Rectal smooth muscle tissue (tissue), 1 donor: ENCODE measurements around the gene GRIN1.

Source experiments
- H3K27ac ChIP-seq: one replicate; pipeline ENCODE4 v1.7.0; 2013; ENCODE audit warnings: low read depth, low read length, inconsistent platforms
- H3K27me3 ChIP-seq: one replicate; pipeline ENCODE4 v1.7.0; 2013; ENCODE audit warnings: low read length; ENCODE audit not compliant: control insufficient read depth, insufficient read depth
- H3K36me3 ChIP-seq: one replicate; pipeline ENCODE4 v1.7.0; 2013; ENCODE audit warnings: low read length; ENCODE audit not compliant: control insufficient read depth, insufficient read depth
- H3K4me1 ChIP-seq: one replicate; pipeline ENCODE4 v1.7.0; 2013; ENCODE audit warnings: low read length; ENCODE audit not compliant: control insufficient read depth, insufficient read depth
- H3K4me3 ChIP-seq: one replicate; pipeline ENCODE4 v1.7.0; 2013; ENCODE audit warnings: low read length
- H3K9ac ChIP-seq: one replicate; pipeline ENCODE4 v1.7.0; 2013; ENCODE audit warnings: low read length

The GRIN1 gene

DNA sequence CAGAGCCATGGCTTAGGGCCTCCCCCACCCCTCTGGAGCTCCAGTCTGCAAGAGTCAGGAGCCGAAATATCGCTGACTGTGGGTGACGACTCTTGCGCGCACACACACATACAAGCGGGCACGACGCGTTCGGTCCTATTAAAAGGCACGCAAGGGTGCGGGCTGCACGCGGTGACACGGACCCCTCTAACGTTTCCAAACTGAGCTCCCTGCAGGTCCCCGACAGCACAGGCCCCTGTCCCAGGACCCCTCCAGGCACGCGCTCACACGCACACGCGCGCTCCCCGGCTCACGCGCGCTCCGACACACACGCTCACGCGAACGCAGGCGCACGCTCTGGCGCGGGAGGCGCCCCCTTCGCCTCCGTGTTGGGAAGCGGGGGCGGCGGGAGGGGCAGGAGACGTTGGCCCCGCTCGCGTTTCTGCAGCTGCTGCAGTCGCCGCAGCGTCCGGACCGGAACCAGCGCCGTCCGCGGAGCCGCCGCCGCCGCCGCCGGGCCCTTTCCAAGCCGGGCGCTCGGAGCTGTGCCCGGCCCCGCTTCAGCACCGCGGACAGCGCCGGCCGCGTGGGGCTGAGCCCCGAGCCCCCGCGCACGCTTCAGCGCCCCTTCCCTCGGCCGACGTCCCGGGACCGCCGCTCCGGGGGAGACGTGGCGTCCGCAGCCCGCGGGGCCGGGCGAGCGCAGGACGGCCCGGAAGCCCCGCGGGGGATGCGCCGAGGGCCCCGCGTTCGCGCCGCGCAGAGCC lies at the start of gene GRIN1:
Gene GRIN1 (plus strand): TSS at position 433 of the 746 bp plus-strand sequence. CDS start 333 bp downstream, outside the sequence.
- Histone ChIP-seq H3K36me3 (no peaks in the 10 kb centered on the region), H3K4me3 (no peak within 1 kb of the TSS), H3K4me1 (no peaks in the 10 kb centered on the region), H3K27ac (no peak within 1 kb of the TSS), H3K27me3 (peaks cover 40% of the 10 kb centered on the region), H3K9ac (no peak within 1 kb of the TSS)

- no peak overlapping the region for H3K9ac ChIP-seq
- no peak overlapping the region for H3K4me3 ChIP-seq
- peaks cover 6% of the 10 kb centered on the region for H3K36me3 ChIP-seq
These were observed 49.6 kb upstream of the GRIN1 start for GRCh38 chr9:137089232-137089947.

GRCh38 chr9:137095664-137096517 lies 43.1 kb upstream of the GRIN1 start:
- Histone ChIP-seq H3K27ac (no peak overlapping the region), H3K4me1 (no peaks in the 10 kb centered on the region), H3K9ac (no peak overlapping the region), H3K36me3 (peaks cover 27% of the 10 kb centered on the region), H3K27me3 (no peaks in the 10 kb centered on the region), H3K4me3 (no peak overlapping the region)

More at GRCh38 chr9:137089232-137089947, 49.6 kb upstream of the GRIN1 start:
- no peak overlapping the region for H3K27ac ChIP-seq
- peaks cover 4% of the 10 kb centered on the region for H3K4me1 ChIP-seq
- H3K27me3 ChIP-seq = no peaks in the 10 kb centered on the region

GRCh38 chr9:137096785-137097546 lies 42.0 kb upstream of the GRIN1 start:
- Histone ChIP-seq H3K27ac (no peak overlapping the region), H3K27me3 (no peaks in the 10 kb centered on the region), H3K4me1 (no peaks in the 10 kb centered on the region), H3K36me3 (peaks cover 37% of the 10 kb centered on the region), H3K9ac (no peak overlapping the region), H3K4me3 (no peak overlapping the region)

- Histone ChIP-seq H3K27ac (no peak overlapping the region), H3K36me3 (peaks cover 44% of the 10 kb centered on the region), H3K9ac (no peak overlapping the region), H3K27me3 (no peaks in the 10 kb centered on the region), H3K4me3 (no peak overlapping the region), H3K4me1 (no peaks in the 10 kb centered on the region)
These were observed 41.0 kb upstream of the GRIN1 start for GRCh38 chr9:137097761-137098462.

GRCh38 chr9:137099231-137099630 lies 39.7 kb upstream of the GRIN1 start:
- H3K4me1 ChIP-seq = no peaks in the 10 kb centered on the region
- H3K27me3 ChIP-seq = no peaks in the 10 kb centered on the region
- no peak overlapping the region for H3K9ac ChIP-seq
- no peak overlapping the region for H3K4me3 ChIP-seq
- H3K36me3 ChIP-seq = peaks cover 53% of the 10 kb centered on the region
- H3K27ac ChIP-seq = no peak overlapping the region

DNA sequence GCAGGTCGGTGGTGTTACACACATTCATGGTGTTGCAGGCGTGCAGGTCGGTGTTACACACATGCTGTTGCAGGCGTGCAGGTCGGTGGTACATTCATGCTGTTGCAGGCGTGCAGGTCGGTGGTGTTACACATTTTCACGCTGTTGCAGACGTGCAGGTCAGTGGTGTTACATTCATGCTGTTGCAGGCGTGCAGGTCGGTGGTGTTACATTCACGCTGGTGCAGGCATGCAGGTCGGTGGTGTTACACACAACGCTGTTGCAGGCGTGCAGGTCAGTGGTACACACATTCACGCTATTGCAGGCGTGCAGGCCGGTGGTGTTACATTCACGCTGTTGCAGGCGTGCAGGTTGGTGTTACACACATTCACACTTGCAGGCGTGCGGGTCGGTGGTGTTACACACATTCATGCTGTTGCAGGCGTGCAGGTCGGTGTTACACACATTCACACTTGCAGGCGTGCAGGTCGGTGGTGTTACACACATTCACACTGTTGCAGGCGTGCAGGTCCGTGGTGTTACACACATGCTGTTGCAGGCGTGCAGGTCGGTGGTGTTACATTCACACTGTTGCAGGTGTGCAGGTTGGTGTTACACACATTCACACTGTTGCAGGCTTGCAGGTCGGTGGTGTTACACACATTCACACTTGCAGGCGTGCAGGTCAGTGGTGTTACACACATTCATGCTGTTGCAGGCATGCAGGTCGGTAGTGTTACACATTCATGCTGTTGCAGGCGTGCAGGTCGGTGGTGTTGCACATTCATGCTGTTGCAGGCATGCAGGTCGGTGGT lies 35.6 kb upstream of the GRIN1 start:
- Histone ChIP-seq H3K4me1 (no peaks in the 10 kb centered on the region), H3K36me3 (peaks cover 62% of the 10 kb centered on the region), H3K27ac (no peak overlapping the region), H3K9ac (no peak overlapping the region), H3K4me3 (no peak overlapping the region), H3K27me3 (no peaks in the 10 kb centered on the region)

DNA sequence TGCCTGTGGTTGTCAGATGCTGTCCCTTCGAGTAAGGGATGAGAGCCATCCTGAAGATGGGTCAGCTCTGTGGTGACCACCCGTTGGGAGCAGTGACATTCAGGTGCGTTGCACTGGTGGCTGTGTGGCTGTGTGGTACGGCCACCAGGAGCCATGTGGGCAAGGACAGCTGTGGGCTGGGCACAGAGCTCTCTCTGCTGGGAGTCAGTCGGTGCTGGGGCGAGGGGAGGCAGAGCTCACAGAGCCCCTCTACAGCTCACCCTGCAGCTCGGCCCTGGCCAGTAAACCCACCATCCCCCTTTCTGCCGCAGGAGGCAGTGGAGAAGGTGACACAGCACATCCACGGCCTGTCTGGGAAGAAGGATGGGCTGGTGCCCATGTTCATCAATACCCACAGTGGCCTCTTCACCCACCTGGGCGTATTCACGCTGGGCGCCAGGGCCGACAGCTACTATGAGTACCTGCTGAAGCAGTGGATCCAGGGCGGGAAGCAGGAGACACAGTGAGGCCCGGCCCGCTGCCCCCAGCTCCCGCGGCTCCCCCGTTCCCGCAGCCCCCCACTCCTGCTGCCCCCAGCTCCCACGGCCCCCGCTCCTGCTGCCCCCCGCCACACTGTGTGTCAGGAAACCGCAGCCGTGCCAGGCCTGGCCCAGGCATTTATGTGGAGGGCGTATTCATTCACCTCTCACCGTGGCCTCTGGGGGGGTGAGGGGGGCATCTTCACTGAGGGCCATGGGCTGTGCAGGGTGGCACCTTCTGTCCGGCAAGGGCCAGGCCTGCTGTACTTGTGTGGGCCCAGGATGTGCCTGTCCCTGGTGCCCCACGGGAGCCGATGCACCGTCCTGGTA lies 32.9 kb upstream of the GRIN1 start:
- H3K9ac ChIP-seq = no peak overlapping the region
- no peaks in the 10 kb centered on the region for H3K4me1 ChIP-seq
- no peak overlapping the region for H3K27ac ChIP-seq
- no peaks in the 10 kb centered on the region for H3K27me3 ChIP-seq
- peaks cover 52% of the 10 kb centered on the region for H3K36me3 ChIP-seq
- no peak overlapping the region for H3K4me3 ChIP-seq

GRCh38 chr9:137106662-137107250 lies 32.2 kb upstream of the GRIN1 start:
- H3K4me3 ChIP-seq = no peak overlapping the region
- no peaks in the 10 kb centered on the region for H3K4me1 ChIP-seq
- no peaks in the 10 kb centered on the region for H3K27me3 ChIP-seq
- H3K9ac ChIP-seq = no peak overlapping the region
- no peak overlapping the region for H3K27ac ChIP-seq
- peaks cover 45% of the 10 kb centered on the region for H3K36me3 ChIP-seq

GRCh38 chr9:137107312-137107921 lies 31.5 kb upstream of the GRIN1 start:
- peaks cover 38% of the 10 kb centered on the region for H3K36me3 ChIP-seq
- H3K27ac ChIP-seq = no peak overlapping the region
- H3K4me1 ChIP-seq = no peaks in the 10 kb centered on the region

More at GRCh38 chr9:137107312-137107921, 31.5 kb upstream of the GRIN1 start:
- H3K4me3 ChIP-seq = no peak overlapping the region
- no peaks in the 10 kb centered on the region for H3K27me3 ChIP-seq
- H3K9ac ChIP-seq = no peak overlapping the region
